ENCODE data around the gene TROAP.
"Not testable (repeated sequence)": the region's sequence is repeated elsewhere in the genome, so short reads cannot be mapped to it uniquely, and the experiment has no call there.

Gene TROAP, protein sequence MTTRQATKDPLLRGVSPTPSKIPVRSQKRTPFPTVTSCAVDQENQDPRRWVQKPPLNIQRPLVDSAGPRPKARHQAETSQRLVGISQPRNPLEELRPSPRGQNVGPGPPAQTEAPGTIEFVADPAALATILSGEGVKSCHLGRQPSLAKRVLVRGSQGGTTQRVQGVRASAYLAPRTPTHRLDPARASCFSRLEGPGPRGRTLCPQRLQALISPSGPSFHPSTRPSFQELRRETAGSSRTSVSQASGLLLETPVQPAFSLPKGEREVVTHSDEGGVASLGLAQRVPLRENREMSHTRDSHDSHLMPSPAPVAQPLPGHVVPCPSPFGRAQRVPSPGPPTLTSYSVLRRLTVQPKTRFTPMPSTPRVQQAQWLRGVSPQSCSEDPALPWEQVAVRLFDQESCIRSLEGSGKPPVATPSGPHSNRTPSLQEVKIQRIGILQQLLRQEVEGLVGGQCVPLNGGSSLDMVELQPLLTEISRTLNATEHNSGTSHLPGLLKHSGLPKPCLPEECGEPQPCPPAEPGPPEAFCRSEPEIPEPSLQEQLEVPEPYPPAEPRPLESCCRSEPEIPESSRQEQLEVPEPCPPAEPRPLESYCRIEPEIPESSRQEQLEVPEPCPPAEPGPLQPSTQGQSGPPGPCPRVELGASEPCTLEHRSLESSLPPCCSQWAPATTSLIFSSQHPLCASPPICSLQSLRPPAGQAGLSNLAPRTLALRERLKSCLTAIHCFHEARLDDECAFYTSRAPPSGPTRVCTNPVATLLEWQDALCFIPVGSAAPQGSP

DNA sequence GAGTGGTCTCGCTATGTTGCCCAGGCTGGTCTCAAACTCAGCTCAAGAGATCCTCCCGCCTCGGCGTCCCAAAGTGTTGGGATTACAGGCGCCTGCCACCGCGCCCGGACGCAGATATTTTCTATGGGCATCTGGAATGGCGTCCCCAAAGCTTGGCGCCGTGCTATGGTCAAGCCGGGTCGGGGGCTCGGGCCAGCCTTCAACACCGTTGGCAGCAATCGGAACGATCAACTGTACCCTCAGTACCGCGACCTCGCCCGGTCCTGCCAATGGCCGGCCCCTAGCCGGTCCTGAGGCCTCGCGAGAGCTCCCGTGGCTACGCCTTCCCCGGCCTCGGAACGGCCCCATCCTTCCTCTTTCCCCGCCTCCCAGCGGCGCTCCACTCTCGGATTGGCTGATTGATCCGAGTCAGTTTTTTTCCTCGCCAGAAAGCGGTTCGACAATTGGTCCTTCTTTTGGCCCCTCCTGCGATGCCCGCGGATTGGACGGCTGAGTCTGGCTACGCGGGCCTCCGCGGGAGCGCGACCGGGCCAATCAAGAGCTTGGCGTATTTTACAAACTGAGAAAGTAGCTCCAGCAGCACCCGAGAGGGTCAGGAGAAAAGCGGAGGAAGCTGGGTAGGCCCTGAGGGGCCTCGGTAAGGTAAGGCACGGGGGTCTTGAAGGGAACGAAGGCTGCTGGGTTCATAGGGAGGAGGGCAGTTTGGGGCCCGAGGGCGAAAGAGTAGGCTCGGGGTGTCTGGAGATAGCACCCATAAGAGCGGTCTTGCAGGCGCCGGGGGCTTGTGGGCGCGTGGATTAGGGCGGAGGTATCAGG lies at the start of gene TROAP:
TSS of gene TROAP (plus strand) at position 548 of the 816 bp plus-strand sequence. CDS start 354 bp downstream, outside the sequence.
- peak; percentile 99 for DNase-seq
- in situ Hi-C loops (cut with MboI; ENCODE audit: low pct_unique_long_range_greater_than_20kb, low sequenced_read_pairs): no loop called here

DNA sequence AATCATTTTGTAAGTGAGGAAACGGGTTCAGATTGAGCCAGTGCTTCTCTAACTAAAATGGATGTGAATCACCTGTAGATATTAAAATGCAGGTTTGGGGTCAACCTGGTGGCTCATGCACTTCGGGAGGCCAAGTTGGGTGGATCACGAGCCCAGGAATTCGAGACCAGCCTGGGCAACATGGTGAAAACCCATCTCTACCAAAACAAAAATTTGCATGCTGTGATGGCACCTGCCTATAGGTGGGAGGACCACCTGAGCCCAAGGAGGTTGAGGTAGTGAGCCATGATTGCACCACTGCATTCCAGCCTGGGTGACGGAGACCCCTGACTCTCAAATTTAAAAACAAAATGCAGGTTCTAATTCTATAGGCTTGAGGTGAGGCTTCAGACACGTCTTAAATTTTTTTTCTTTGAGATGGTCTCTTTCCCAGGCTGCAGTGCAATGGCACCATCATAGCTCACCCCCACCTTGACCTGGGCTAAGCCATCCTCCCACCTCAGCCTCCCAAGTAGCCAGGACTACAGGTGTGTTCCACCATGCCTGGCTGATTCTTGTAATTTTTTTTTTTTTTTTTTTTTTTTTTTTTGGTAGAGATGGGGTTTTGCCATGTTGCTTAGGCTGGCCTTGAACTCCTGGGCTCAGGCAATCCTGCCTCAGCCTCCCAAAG lies 49.2 kb upstream of the TROAP start:
- in situ Hi-C loops (cut with MboI; ENCODE audit: low pct_unique_long_range_greater_than_20kb, low sequenced_read_pairs): no loop called here
- no peak for DNase-seq

DNA sequence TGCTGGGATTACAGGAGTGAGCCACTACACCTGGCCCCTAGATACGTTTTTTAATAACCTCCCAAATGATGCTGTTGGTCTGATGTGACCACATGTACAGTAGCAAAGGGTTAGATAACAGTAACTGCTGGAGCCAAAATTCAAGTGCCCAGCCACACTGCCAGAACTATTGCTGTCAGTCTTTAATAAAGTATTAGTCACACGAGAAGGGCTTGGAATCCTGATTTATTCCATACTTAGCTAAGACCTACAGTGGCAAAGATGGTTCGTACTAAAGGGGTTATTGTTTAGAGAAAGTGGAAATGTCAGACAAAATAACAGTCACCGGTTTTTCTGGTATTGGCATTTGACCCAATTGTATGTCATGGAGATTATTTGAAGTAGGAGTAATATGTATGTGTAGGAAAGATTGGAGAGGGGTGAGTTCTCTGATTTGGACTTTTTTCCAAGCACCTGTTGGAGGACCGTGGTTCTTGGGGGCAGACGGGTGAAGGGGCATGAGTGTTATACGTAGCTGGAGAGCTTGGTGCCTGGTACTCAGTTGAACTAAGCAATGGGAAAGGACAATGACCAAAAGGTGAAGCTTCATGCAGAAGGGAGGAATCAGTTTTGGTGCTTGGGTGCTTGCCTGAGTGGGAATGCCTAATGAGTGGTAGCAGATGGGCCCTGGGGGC lies 48.5 kb upstream of the TROAP start:
- in situ Hi-C loops (cut with MboI; ENCODE audit: low pct_unique_long_range_greater_than_20kb, low sequenced_read_pairs): no loop called here
- no peak for DNase-seq

DNA sequence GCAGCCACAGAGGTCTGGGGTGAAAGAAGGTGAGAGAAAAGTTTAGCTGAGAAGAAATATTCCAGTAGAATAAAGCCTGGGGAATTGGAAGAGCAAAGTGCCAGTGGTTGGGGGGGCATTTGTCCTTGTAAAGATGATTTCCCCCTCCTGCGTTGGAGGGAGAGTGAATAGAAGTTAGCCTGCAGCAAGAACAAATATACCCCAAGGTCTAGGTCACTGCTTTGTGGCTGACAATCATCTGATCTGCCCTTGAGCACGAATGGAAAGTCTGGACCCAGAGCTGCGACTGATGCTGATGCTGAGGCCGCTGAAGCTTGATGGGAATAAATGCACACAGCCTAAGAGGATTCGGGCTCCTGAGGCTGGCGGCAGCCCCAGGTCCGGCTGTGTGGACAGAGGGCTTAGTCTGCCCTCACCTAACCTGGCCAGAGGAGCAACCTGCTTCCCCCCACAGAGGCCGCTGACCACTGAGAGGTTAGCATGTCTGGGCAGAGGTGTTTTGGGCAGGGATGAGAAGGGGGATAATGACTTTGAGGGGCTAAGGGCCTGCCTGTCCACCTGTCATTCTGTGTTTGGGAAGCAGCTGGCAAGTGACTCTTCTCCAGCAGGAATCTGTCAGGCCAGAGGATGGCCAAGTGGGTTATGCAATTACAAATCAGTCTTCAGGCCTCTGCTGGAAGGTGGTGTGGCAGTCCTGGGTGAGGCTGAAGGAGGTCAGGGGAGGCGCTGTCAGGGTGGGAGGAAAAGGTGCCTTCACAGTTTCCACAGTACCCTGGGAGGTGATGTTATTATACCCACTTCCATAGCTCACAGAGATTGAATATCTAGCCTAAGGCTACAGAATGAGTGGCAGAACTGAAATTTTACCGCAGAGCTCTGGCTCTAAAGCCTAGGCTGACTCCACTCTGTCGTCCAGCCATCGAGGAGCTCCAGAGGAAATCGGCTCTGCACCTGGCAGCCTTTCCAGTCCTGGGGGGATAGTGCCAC lies 46.5 kb upstream of the TROAP start:
- in situ Hi-C loops (cut with MboI; ENCODE audit: low pct_unique_long_range_greater_than_20kb, low sequenced_read_pairs): no loop called here

DNA sequence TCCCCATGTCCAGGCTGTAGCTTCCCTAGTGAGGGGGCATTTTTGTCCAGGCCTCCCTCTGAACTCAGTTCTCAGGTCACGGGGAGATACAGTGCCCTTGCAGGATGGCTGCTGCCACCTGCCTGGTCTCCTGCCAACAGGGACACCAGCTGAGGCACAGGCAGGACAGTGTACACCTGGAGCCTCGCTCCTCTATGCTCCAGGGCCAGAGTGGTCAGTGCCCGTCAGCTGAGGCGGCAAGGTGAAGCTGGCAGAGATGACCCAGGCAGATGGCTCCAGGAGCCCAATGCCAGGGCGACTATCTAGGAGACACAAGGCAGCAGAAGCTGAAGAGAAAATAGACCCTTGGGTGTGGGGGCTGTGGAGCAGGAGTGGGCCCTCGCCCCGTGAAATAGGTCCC lies 45.6 kb upstream of the TROAP start:
- no peak for DNase-seq
- in situ Hi-C loops (cut with MboI; ENCODE audit: low pct_unique_long_range_greater_than_20kb, low sequenced_read_pairs): no loop called here

More for the DNA sequence above, 46.5 kb upstream of the TROAP start:
- no peak for DNase-seq

DNA sequence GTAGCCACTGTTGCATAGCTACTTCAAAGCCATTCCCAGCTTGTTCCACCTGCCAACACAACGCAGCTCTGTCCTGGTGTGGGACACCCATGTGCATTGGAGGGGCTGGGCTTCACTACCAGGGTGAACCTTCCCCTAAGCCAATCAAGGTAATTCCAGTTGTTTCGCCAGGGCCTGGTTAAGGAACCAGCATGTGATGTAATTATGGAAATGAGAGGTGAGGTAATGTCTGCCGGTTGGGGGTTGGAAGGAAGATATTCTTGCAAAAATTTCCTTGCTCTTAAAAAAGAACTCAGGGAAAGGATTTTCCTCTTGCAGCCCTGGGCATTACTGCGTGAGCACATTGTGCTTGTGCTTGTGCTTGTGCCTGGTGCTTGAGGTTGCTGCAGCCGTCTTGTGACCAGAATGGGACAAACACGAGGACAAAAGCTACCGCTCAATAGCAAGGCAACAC lies 43.3 kb upstream of the TROAP start:
- in situ Hi-C loops (cut with MboI; ENCODE audit: low pct_unique_long_range_greater_than_20kb, low sequenced_read_pairs): loop anchor here (10.0 kb wide), 1 partner anchor 55 kb away; the partner anchor contains the start of gene C1QL4
- no peak for DNase-seq

DNA sequence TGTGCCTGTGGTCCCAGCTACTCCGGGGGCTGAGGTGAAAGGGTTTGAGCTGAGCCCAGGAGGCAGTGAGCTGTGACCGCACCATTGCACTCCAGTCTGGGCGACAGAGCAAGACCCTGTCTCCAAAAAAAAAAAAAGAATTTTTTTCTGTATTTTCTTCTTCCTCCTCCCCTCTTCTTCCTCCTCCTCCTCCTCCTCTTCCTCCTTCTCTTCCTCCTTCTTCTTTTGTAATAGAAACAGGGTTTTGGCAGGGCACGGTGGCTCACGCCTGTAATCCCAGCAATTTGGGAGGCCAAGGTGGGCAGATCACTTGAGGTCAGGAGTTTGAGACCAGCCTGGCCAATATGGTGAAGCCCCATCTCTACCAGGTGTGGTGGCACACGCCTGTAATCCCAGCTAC lies 42.5 kb upstream of the TROAP start:
- in situ Hi-C loops (cut with MboI; ENCODE audit: low pct_unique_long_range_greater_than_20kb, low sequenced_read_pairs): loop anchor here (10.0 kb wide), 1 partner anchor 54 kb away; the partner anchor contains the start of gene C1QL4
- DNase-seq: not testable (repeated sequence)

DNA sequence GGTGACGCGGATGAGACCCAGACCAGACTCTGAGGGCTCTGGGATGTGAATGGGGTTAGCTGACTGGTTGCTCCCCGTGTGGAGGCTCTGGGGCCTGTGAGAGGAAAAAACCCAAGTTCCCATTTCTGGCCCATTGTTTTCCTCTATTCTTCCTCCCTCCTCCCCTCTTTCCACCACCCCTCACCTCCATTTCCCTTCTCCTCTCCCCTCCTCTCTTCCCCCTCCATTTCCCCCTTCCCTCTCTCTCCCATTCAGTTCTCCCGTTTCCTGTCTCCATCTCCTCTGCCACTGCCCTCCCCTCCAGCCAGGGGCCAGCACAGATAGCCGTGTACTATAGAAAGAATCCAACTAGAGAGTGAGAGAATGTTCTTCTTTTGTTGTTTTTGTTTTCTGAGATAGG lies 40.8 kb upstream of the TROAP start:
- no peak for DNase-seq
- in situ Hi-C loops (cut with MboI; ENCODE audit: low pct_unique_long_range_greater_than_20kb, low sequenced_read_pairs): loop anchor here (10.0 kb wide), 1 partner anchor 52 kb away; the partner anchor contains the start of gene C1QL4

DNA sequence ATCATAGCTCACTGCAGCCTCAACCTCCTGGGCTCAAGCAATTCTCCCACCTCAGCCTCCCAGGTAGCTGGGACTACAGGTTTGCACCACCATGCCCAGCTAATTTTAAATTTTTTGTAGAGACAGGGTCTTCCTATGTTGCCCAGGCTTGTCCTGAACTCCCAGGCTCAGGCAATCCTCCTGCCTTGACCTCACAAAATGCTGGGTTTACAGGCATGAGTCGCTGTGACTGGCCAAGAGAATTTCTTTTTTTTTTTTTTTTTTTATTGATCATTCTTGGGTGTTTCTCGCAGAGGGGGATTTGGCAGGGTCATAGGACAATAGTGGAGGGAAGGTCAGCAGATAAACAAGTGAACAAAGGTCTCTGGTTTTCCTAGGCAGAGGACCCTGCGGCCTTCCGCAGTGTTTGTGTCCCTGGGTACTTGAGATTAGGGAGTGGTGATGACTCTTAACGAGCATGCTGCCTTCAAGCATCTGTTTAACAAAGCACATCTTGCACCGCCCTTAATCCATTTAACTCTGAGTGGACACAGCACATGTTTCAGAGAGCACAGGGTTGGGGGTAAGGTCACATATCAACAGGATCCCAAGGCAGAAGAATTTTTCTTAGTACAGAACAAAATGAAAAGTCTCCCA lies 40.2 kb upstream of the TROAP start:
- in situ Hi-C loops (cut with MboI; ENCODE audit: low pct_unique_long_range_greater_than_20kb, low sequenced_read_pairs): loop anchor here (10.0 kb wide), 1 partner anchor 52 kb away; the partner anchor contains the start of gene C1QL4
- not testable (repeated sequence) for DNase-seq

DNA sequence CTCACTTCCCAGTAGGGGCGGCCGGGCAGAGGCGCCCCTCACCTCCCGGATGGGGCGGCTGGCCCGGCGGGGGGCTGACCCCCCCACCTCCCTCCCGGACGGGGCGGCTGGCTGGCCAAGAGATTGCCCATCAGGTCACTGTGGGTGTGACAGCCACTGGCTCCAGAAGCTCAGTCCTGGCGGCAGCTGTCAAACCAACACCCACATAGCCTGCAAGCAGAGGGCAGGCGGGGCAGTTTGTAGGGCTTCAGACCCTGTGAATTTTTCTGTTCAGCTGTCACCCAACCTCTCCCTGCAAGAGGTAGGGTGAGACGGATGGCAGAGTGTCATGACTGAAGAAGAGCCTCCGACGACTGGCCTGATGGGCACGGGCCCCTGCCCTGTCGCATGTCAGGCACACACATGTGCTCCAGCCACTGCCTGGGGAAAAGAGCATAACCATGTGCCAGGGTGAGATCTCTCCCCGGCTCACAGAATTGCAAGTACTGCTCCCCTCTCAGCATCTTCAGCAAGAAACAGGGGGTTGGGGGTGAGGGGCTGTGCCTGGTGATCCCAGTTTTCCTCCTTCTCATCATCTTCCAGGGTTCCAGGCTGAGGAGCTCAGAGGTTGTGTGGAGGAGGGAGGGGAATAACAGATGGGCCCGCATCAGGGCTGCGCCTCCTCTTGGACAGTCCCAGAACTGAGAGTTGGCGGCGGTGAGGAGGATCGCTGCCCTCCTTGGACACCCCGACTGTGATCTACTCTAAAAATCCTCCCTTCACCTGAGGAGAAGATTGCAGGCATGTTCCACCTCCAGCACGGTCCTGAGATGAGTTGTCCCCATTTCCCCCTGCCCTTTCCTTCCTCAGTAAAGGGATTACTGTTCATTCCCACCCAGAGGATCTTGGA lies 39.3 kb upstream of the TROAP start:
- in situ Hi-C loops (cut with MboI; ENCODE audit: low pct_unique_long_range_greater_than_20kb, low sequenced_read_pairs): loop anchor here (10.0 kb wide), 1 partner anchor 51 kb away; the partner anchor contains the start of gene C1QL4

DNA sequence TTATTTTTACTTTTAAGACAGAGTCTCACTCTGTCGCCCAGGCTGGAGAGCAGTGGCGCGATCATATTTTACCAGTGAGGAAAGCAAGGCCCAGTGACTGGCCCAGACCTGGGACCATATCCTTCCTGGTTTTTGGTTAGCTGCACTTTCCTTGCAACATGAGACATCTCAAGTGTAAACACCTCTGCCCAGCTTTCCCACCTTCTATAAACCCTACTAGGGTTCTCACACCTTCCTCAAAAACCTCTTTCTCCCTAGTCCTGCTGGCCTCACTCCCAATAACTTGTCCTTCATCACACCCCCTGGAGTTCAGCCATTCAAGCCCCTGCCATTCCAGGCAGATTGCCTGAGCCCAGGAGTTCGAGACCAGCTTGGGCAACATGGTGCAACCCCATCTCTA lies 38.4 kb upstream of the TROAP start:
- in situ Hi-C loops (cut with MboI; ENCODE audit: low pct_unique_long_range_greater_than_20kb, low sequenced_read_pairs): loop anchor here (10.0 kb wide), 1 partner anchor 50 kb away; the partner anchor contains the start of gene C1QL4
- DNase-seq: no peak

More for the DNA sequence above, 39.3 kb upstream of the TROAP start:
- DNase-seq: no peak

DNA sequence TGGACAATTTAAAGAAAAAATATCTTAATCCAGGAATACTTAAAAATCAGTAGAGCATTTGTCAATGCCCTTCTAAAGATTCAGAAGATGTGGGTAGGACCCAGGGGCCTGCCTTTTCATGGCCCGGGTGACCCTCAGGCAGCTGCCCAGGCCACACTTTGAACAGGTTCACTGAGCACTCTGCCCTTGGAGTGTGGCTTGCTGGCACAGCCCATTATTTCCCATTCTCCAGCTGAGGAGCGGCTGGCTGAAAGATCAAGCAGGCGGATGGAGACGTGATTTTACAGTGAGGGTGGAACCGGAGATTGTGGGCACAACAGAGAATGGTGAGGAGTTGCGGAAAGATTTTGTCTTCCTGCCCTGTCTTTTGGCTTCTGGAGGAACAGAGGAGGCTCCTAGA lies 35.2 kb upstream of the TROAP start:
- DNase-seq: no peak
- in situ Hi-C loops (cut with MboI; ENCODE audit: low pct_unique_long_range_greater_than_20kb, low sequenced_read_pairs): loop anchor here (10.0 kb wide), 1 partner anchor 47 kb away; the partner anchor contains the start of gene C1QL4

DNA sequence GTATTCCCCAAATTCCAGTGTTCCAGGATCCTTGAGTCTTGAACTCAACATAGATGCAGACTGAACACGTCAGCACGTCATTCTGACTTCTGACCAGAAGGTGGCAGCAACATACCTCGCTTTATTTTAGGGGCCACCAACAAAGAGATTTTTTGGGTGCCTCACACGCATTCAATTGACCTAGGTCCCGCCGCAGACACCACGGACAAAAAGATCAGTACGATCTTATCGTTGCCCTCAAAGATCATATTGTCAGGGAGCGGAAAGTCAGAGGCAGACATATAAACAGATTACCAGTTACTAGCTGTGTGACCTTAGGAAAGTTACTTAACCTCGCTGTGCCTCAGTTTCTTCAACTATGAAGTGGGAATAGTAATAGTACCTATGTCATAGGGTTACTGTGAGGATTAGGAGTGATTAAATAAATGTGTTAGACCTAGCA lies 34.6 kb upstream of the TROAP start:
- peak; percentile 78 for DNase-seq
- in situ Hi-C loops (cut with MboI; ENCODE audit: low pct_unique_long_range_greater_than_20kb, low sequenced_read_pairs): loop anchor here (10.0 kb wide), 1 partner anchor 46 kb away; the partner anchor contains the start of gene C1QL4

DNA sequence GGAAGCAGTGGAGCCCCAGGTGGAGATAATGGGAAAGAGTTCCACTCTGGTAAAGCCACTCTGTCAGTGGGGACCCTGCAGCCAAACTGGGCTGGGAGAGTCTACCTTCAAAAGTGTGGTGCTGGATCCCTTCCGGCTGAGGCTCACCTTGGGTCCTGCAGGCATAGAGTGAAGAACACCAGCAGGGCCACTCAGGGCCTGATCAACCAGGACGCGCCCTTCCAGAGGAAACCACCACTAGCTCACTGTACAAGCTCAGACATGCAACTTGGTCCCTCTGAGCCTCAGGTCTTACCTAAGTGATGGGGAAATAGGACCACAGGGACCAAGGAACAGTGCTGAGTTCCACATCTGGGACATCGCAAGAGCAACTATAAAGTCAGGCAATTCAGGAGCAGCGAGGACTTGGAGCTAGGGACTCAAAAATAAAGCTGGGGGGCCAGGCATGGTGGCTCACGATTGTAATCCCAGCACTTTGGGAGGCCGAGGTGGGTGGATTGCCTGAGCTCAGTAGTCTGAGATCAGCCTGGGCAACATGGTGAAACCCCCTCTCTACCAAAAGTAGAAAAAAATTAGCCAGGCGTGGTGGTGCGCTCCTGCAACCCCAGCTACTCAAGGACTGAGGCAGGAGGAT lies 34.0 kb upstream of the TROAP start:
- DNase-seq: no peak
- in situ Hi-C loops (cut with MboI; ENCODE audit: low pct_unique_long_range_greater_than_20kb, low sequenced_read_pairs): loop anchor here (10.0 kb wide), 1 partner anchor 46 kb away; the partner anchor contains the start of gene C1QL4

DNA sequence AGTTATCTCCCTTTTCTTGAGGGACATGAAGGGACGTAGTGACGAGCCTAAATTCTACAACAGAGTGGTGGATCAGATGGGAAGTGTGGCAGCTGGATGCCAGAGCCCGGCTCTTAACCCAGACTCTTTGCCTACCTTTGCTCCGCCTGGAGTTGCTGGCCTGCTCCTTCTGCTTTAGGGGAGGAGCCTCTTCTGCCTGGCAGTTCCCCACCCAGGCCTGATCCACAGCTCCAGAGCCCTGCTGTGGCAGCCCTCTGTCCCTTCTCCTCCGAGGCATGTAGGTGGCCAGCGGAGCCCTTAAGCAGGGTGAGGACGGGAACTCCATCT lies 30.4 kb upstream of the TROAP start:
- DNase-seq: no peak

More for the DNA sequence above, 30.4 kb upstream of the TROAP start:
- in situ Hi-C loops (cut with MboI; ENCODE audit: low pct_unique_long_range_greater_than_20kb, low sequenced_read_pairs): no loop called here

Data from KBM-7 (cell line).